Natural killer cell (primary cell): ENCODE results near the gene EPS15. TPM values are rescaled to one million over a fixed set of nuclear protein-coding genes. Genes with fewer than 3 reads are reported as not detected.
"Not testable (repeated sequence)": the region's sequence is repeated elsewhere in the genome, so short reads cannot be mapped to it uniquely, and the experiment has no call there.

Experiments
- ATAC-seq, 3 donors: fragments of 150-1000 bp in 2 of 3; fragments of 200-7000 bp in 1 of 3; cut with Tn5 transposase; 1 replicate in 1 of 3; 2 replicates in 2 of 3; pipeline ENCODE4 v1.10.0; 2021; ENCODE audit warnings: mild to moderate bottlenecking in 2 of 3, moderate library complexity in 2 of 3
- DNase-seq, 2 donors: peaks; one replicate each; pipeline versions ENCODE4 v3.0.0 to v3.0.0-alpha.2; 2013 to 2021; ENCODE audit warnings: mixed read lengths in 1 of 2
- H3K27ac ChIP-seq: one replicate; pipeline ENCODE4 v1.5.1; 2013; ENCODE audit warnings: mild to moderate bottlenecking, low read length
- H3K27me3 ChIP-seq: one replicate; pipeline ENCODE4 v1.6.1; 2013; ENCODE audit warnings: low read length; ENCODE audit not compliant: control insufficient read depth, insufficient read depth
- H3K36me3 ChIP-seq: one replicate; pipeline ENCODE4 v1.6.1; 2013; ENCODE audit warnings: low read length; ENCODE audit not compliant: control insufficient read depth, insufficient read depth
- H3K4me1 ChIP-seq: one replicate; pipeline ENCODE4 v1.6.1; 2013; ENCODE audit warnings: low read length; ENCODE audit not compliant: control insufficient read depth, insufficient read depth
- H3K4me3 ChIP-seq: one replicate; pipeline ENCODE4 v1.5.1; 2013; ENCODE audit warnings: low read length
- H3K9me3 ChIP-seq: one replicate; pipeline ENCODE4 v1.6.1; 2013; ENCODE audit warnings: low read length; ENCODE audit not compliant: control insufficient read depth, insufficient read depth
- H3K27ac Mint-ChIP-seq, 2 donors: one replicate each; pipeline ENCODE4 v1.8.0; 2022; ENCODE audit warnings: mild to moderate bottlenecking in 2 of 2, mixed read lengths in 2 of 2, moderate library complexity in 1 of 2
- H3K27me3 Mint-ChIP-seq, 2 donors: one replicate each; pipeline ENCODE4 v1.8.0; 2022; ENCODE audit warnings: low read depth in 2 of 2, mixed read lengths in 2 of 2
- H3K36me3 Mint-ChIP-seq: one replicate; pipeline ENCODE4 v1.8.0; 2022; ENCODE audit warnings: mixed read lengths
- H3K4me1 Mint-ChIP-seq, 2 donors: one replicate each; pipeline ENCODE4 v1.8.0; 2022; ENCODE audit warnings: mixed read lengths in 2 of 2
- H3K4me3 Mint-ChIP-seq: one replicate; pipeline ENCODE4 v1.8.0; 2022; ENCODE audit warnings: mild to moderate bottlenecking, moderate library complexity, mixed read lengths
- H3K9me3 Mint-ChIP-seq, 2 donors: one replicate each; pipeline ENCODE4 v1.8.0; 2022; ENCODE audit warnings: mixed read lengths in 2 of 2
- CTCF ChIP-seq: fragments of 200-600 bp; IDR thresholded peaks from one replicate; pipeline ENCODE4 v1.8.0; 2022; ENCODE audit warnings: antibody characterized with exemption
- WGBS: methylation state at CpG from one replicate; pipeline ENCODE4 v1.1.7; 2013; ENCODE audit warnings: missing lambda C conversion rate; ENCODE audit not compliant: insufficient coverage; 5-methylcytosine and 5-hydroxymethylcytosine counted together
- intact Hi-C: fragments of 100-400 bp; cut with micrococcal nuclease; formaldehyde crosslinking; loops from one replicate; pipeline ENCODE4 v1.14.2; 2022
- total RNA-seq, 4 donors: library from RNA; stranded (reverse); fragments of 120-200 nt in 1 of 4; gene quantifications; one replicate each; pipeline versions ENCODE4 v1.2.3 to v1.2.4, GENCODE V29; 2013 to 2022

Gene EPS15
- total RNA-seq, 3 donors from 2014 or later (not counting 1 experiment from before 2014, with no cell fraction given) = 92.7 to 127 (median 93.5) TPM

GRCh38 chr1:51325878-51326755 lies 192.9 kb downstream of the EPS15 start:
- DNase-seq (no peak), ATAC-seq (no peak)
- intact Hi-C loops = no loop called here
- Mint-ChIP-seq H3K27ac (no peak overlapping the region), H3K36me3 (no peaks in the 10 kb centered on the region), H3K4me3 (no peak overlapping the region), H3K4me1 (peaks cover 0 to 6% of the 10 kb centered on the region in 2 donors), H3K9me3 (no peaks in the 10 kb centered on the region), H3K27me3 (peaks cover 21 to 25% of the 10 kb centered on the region in 2 donors)
- H3K36me3 ChIP-seq = no peaks in the 10 kb centered on the region
- peaks cover 10% of the 10 kb centered on the region for H3K4me1 ChIP-seq
- no peak overlapping the region for H3K4me3 ChIP-seq
- no peak for TF ChIP-seq CTCF
- no peak overlapping the region for H3K27ac ChIP-seq
- H3K9me3 ChIP-seq = no peaks in the 10 kb centered on the region
- 80% methylated on average over 15 of the region's 16 CpGs for WGBS
- peaks cover 10% of the 10 kb centered on the region for H3K27me3 ChIP-seq

- H3K4me3 Mint-ChIP-seq = no peak overlapping the region
- WGBS = 64% methylated on average over 1 of the region's 1 CpG
- H3K27me3 Mint-ChIP-seq = peaks cover 16 to 20% of the 10 kb centered on the region in 2 donors
- peaks cover 5% of the 10 kb centered on the region for H3K27me3 ChIP-seq
- no peak for DNase-seq
- no peaks in the 10 kb centered on the region for H3K36me3 ChIP-seq
- peaks cover 5% of the 10 kb centered on the region for H3K4me1 ChIP-seq
- H3K4me3 ChIP-seq = no peak overlapping the region
- intact Hi-C loops = no loop called here
- TF ChIP-seq CTCF = no peak
- no peaks in the 10 kb centered on the region for H3K9me3 Mint-ChIP-seq
- H3K9me3 ChIP-seq = no peaks in the 10 kb centered on the region
- no peak overlapping the region for H3K27ac Mint-ChIP-seq
- no peak overlapping the region for H3K27ac ChIP-seq
- no peaks in the 10 kb centered on the region for H3K36me3 Mint-ChIP-seq
- no peak for ATAC-seq
- H3K4me1 Mint-ChIP-seq = no peaks in the 10 kb centered on the region
Measured at GRCh38 chr1:51325391-51325790, 193.7 kb downstream of the EPS15 start.

GRCh38 chr1:51325011-51325385 lies 194.1 kb downstream of the EPS15 start:
- H3K36me3 Mint-ChIP-seq, H3K36me3 ChIP-seq, H3K27me3 ChIP-seq, H3K27ac ChIP-seq, H3K9me3 ChIP-seq, H3K9me3 Mint-ChIP-seq, DNase-seq, intact Hi-C loops, H3K4me3 Mint-ChIP-seq, ATAC-seq, H3K4me1 Mint-ChIP-seq, H3K4me1 ChIP-seq, H3K4me3 ChIP-seq, H3K27ac Mint-ChIP-seq: not testable (repeated sequence)
- WGBS = 94% methylated on average over 7 of the region's 8 CpGs
- H3K27me3 Mint-ChIP-seq = peaks cover 16 to 20% of the 10 kb centered on the region in 2 donors

- no peaks in the 10 kb centered on the region for H3K9me3 Mint-ChIP-seq
- no peak for DNase-seq
- no peaks in the 10 kb centered on the region for H3K27me3 ChIP-seq
- H3K4me3 ChIP-seq = no peak overlapping the region
- intact Hi-C loops = no loop called here
- no peaks in the 10 kb centered on the region for H3K4me1 Mint-ChIP-seq
- H3K4me3 Mint-ChIP-seq = no peak overlapping the region
- 96% methylated on average over 5 of the region's 7 CpGs for WGBS
- H3K27ac Mint-ChIP-seq = no peak overlapping the region
- no peak for TF ChIP-seq CTCF
- H3K36me3 Mint-ChIP-seq = no peaks in the 10 kb centered on the region
- H3K36me3 ChIP-seq = no peaks in the 10 kb centered on the region
- H3K27me3 Mint-ChIP-seq = peaks cover 16 to 20% of the 10 kb centered on the region in 2 donors
- ATAC-seq = no peak
- H3K4me1 ChIP-seq = no peaks in the 10 kb centered on the region
- no peak overlapping the region for H3K27ac ChIP-seq
- H3K9me3 ChIP-seq = no peaks in the 10 kb centered on the region
Measured at GRCh38 chr1:51324251-51325010, 194.6 kb downstream of the EPS15 start.
